Measurements from ENCODE around the gene CSRP1.

GRCh38 chr1:201501144-201501543, 5.8 kb downstream of the CSRP1 start:
- TF ChIP-seq POLR2A (IDR thresholded peaks at IDR 0.05) (no peak), CTCF (IDR thresholded peaks at IDR 0.05) (no peak)
